SK-N-SH treated with all-trans-retinoic acid at 6 μM for 48 hours (cell line): ENCODE measurements around the gene GJD2.

Experiments used
- ATAC-seq: fragments of 200-7000 bp; cut with Tn5 transposase; 3 replicates; pipeline ENCODE4 v1.9.1; 2020; ENCODE audit warnings: mild to moderate bottlenecking, moderate library complexity
- BACH2 ChIP-seq: fragments of 250-450 bp; sonication (Bioruptor Pico); IDR thresholded peaks from 2 replicates; pipeline ENCODE4 v1.9.0; 2021; ENCODE audit warnings: mild to moderate bottlenecking, borderline replicate concordance
- CREB5 ChIP-seq: fragments of 250-450 bp; sonication (Bioruptor Pico); IDR thresholded peaks from 2 replicates; pipeline ENCODE4 v1.5.1; 2020; ENCODE audit warnings: low read depth, mild to moderate bottlenecking, moderate library complexity
- ESRRG ChIP-seq: fragments of 250-450 bp; sonication (Bioruptor Pico); IDR thresholded peaks from 2 replicates; pipeline ENCODE4 v1.6.1; 2021; ENCODE audit warnings: mild to moderate bottlenecking
- GLIS3 ChIP-seq: fragments of 250-450 bp; sonication (Bioruptor Pico); IDR thresholded peaks from 2 replicates; pipeline ENCODE4 v1.5.0; 2020; ENCODE audit warnings: mild to moderate bottlenecking, moderate library complexity
- ISL1 ChIP-seq: fragments of 250-450 bp; sonication (Bioruptor Pico); IDR thresholded peaks from 2 replicates; pipeline ENCODE4 v2.1.2; 2022; ENCODE audit warnings: mild to moderate bottlenecking, moderate library complexity
- OSR1 ChIP-seq: fragments of 250-450 bp; sonication (Bioruptor Pico); IDR thresholded peaks from 2 replicates; pipeline ENCODE4 v1.8.0; 2022; ENCODE audit warnings: moderate library complexity, mild to moderate bottlenecking, inconsistent platforms
- PPARA ChIP-seq: fragments of 250-450 bp; sonication (Bioruptor Pico); IDR thresholded peaks from 2 replicates; pipeline ENCODE4 v1.5.0; 2020; ENCODE audit warnings: mild to moderate bottlenecking, borderline replicate concordance
- SNAI2 ChIP-seq: fragments of 250-450 bp; sonication (Bioruptor Pico); IDR thresholded peaks from 2 replicates; pipeline ENCODE4 v1.5.0; 2020; ENCODE audit warnings: mild to moderate bottlenecking, moderate library complexity
- TCF4 ChIP-seq: fragments of 250-450 bp; sonication (Bioruptor Pico); IDR thresholded peaks from 2 replicates; pipeline ENCODE4 v1.8.0; 2021; ENCODE audit warnings: mild to moderate bottlenecking, moderate library complexity, borderline replicate concordance
- TOX ChIP-seq: fragments of 250-450 bp; sonication (Bioruptor Pico); IDR thresholded peaks from 2 replicates; pipeline ENCODE4 v1.8.0; 2021; ENCODE audit warnings: mild to moderate bottlenecking, moderate library complexity, borderline replicate concordance
- ZFP3 ChIP-seq: fragments of 250-450 bp; sonication (Bioruptor Pico); IDR thresholded peaks from 2 replicates; pipeline ENCODE4 v1.5.0; 2020; ENCODE audit warnings: mild to moderate bottlenecking, moderate library complexity
- ZNF565 ChIP-seq: fragments of 450-650 bp; formaldehyde crosslinking; conservative IDR thresholded peaks from 2 replicates; pipeline ENCODE4 v1.5.0; 2020; ENCODE audit warnings: low read depth, mild to moderate bottlenecking, moderate library complexity
- ZNF70 ChIP-seq: fragments of 450-650 bp; formaldehyde crosslinking; IDR thresholded peaks from 2 replicates; pipeline ENCODE4 v1.5.0; 2020; ENCODE audit warnings: mild to moderate bottlenecking, moderate library complexity
- ZNF8 ChIP-seq: fragments of 450-650 bp; formaldehyde crosslinking; IDR thresholded peaks from 2 replicates; pipeline ENCODE4 v1.5.0; 2020; ENCODE audit warnings: mild to moderate bottlenecking, moderate library complexity
- TF ChIP-seq, protein P1 (sequence below): fragments of 250-450 bp; sonication (Bioruptor Pico); IDR thresholded peaks from 2 replicates; pipeline ENCODE4 v1.5.0; 2020; ENCODE audit warnings: mild to moderate bottlenecking, moderate library complexity
- TF ChIP-seq, protein P2 (sequence below): fragments of 250-450 bp; sonication (Bioruptor Pico); IDR thresholded peaks from 2 replicates; pipeline ENCODE4 v1.5.1; 2021; ENCODE audit warnings: mild to moderate bottlenecking, moderate library complexity
- TF ChIP-seq, protein P3 (sequence below): fragments of 250-450 bp; sonication (Bioruptor Pico); IDR thresholded peaks from 2 replicates; pipeline ENCODE4 v1.8.0; 2021; ENCODE audit warnings: low read depth, mild to moderate bottlenecking, moderate library complexity, borderline replicate concordance
- TF ChIP-seq, protein P4 (sequence below): fragments of 250-450 bp; sonication (Bioruptor Pico); IDR thresholded peaks from 2 replicates; pipeline ENCODE4 v1.8.0; 2020; ENCODE audit warnings: mild to moderate bottlenecking, moderate library complexity, borderline replicate concordance

The GJD2 gene

GRCh38 chr15:34760909-34761308 lies 6.1 kb upstream of the GJD2 start:
- no peak; the same call in 2 of the 3 replicates for ATAC-seq
- TF ChIP-seq TCF4 (CRISPR knock-in tag) = peak; percentile 100
- TF ChIP-seq, protein P1, sequence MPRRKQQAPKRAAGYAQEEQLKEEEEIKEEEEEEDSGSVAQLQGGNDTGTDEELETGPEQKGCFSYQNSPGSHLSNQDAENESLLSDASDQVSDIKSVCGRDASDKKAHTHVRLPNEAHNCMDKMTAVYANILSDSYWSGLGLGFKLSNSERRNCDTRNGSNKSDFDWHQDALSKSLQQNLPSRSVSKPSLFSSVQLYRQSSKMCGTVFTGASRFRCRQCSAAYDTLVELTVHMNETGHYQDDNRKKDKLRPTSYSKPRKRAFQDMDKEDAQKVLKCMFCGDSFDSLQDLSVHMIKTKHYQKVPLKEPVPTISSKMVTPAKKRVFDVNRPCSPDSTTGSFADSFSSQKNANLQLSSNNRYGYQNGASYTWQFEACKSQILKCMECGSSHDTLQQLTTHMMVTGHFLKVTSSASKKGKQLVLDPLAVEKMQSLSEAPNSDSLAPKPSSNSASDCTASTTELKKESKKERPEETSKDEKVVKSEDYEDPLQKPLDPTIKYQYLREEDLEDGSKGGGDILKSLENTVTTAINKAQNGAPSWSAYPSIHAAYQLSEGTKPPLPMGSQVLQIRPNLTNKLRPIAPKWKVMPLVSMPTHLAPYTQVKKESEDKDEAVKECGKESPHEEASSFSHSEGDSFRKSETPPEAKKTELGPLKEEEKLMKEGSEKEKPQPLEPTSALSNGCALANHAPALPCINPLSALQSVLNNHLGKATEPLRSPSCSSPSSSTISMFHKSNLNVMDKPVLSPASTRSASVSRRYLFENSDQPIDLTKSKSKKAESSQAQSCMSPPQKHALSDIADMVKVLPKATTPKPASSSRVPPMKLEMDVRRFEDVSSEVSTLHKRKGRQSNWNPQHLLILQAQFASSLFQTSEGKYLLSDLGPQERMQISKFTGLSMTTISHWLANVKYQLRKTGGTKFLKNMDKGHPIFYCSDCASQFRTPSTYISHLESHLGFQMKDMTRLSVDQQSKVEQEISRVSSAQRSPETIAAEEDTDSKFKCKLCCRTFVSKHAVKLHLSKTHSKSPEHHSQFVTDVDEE (CRISPR knock-in tag) = peak; percentile 65; the same call in 1 of the 2 replicates
- TF ChIP-seq, protein P2, sequence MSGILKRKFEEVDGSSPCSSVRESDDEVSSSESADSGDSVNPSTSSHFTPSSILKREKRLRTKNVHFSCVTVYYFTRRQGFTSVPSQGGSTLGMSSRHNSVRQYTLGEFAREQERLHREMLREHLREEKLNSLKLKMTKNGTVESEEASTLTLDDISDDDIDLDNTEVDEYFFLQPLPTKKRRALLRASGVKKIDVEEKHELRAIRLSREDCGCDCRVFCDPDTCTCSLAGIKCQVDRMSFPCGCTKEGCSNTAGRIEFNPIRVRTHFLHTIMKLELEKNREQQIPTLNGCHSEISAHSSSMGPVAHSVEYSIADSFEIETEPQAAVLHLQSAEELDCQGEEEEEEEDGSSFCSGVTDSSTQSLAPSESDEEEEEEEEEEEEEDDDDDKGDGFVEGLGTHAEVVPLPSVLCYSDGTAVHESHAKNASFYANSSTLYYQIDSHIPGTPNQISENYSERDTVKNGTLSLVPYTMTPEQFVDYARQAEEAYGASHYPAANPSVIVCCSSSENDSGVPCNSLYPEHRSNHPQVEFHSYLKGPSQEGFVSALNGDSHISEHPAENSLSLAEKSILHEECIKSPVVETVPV = no peak
- TF ChIP-seq ZNF70 (CRISPR knock-in tag) = peak; percentile 48; the same call in 1 of the 2 replicates
- TF ChIP-seq, protein P3, sequence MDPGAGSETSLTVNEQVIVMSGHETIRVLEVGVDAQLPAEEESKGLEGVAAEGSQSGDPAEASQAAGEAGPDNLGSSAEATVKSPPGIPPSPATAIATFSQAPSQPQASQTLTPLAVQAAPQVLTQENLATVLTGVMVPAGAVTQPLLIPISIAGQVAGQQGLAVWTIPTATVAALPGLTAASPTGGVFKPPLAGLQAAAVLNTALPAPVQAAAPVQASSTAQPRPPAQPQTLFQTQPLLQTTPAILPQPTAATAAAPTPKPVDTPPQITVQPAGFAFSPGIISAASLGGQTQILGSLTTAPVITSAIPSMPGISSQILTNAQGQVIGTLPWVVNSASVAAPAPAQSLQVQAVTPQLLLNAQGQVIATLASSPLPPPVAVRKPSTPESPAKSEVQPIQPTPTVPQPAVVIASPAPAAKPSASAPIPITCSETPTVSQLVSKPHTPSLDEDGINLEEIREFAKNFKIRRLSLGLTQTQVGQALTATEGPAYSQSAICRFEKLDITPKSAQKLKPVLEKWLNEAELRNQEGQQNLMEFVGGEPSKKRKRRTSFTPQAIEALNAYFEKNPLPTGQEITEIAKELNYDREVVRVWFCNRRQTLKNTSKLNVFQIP (CRISPR knock-in tag) = no peak
- no peak for TF ChIP-seq OSR1 (CRISPR knock-in tag)
- TF ChIP-seq ZNF8 (CRISPR knock-in tag) = no peak

- no peak for ATAC-seq
- no peak for TF ChIP-seq GLIS3 (CRISPR knock-in tag)
- no peak for TF ChIP-seq ZFP3 (CRISPR knock-in tag)
- TF ChIP-seq, protein P3 (CRISPR knock-in tag) = no peak
Measured at GRCh38 chr15:34759992-34760391, 5.2 kb upstream of the GJD2 start.

- TF ChIP-seq, protein P4, sequence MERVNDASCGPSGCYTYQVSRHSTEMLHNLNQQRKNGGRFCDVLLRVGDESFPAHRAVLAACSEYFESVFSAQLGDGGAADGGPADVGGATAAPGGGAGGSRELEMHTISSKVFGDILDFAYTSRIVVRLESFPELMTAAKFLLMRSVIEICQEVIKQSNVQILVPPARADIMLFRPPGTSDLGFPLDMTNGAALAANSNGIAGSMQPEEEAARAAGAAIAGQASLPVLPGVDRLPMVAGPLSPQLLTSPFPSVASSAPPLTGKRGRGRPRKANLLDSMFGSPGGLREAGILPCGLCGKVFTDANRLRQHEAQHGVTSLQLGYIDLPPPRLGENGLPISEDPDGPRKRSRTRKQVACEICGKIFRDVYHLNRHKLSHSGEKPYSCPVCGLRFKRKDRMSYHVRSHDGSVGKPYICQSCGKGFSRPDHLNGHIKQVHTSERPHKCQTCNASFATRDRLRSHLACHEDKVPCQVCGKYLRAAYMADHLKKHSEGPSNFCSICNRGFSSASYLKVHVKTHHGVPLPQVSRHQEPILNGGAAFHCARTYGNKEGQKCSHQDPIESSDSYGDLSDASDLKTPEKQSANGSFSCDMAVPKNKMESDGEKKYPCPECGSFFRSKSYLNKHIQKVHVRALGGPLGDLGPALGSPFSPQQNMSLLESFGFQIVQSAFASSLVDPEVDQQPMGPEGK (CRISPR knock-in tag) = no peak
- no peak for TF ChIP-seq CREB5 (CRISPR knock-in tag)
- TF ChIP-seq ZFP3 (CRISPR knock-in tag) = no peak
- no peak for TF ChIP-seq TOX
- no peak for TF ChIP-seq PPARA
- no peak for TF ChIP-seq GLIS3 (CRISPR knock-in tag)
- TF ChIP-seq, protein P2 = no peak
- no peak for ATAC-seq
Measured at GRCh38 chr15:34759347-34759746, 4.5 kb upstream of the GJD2 start.

DNA sequence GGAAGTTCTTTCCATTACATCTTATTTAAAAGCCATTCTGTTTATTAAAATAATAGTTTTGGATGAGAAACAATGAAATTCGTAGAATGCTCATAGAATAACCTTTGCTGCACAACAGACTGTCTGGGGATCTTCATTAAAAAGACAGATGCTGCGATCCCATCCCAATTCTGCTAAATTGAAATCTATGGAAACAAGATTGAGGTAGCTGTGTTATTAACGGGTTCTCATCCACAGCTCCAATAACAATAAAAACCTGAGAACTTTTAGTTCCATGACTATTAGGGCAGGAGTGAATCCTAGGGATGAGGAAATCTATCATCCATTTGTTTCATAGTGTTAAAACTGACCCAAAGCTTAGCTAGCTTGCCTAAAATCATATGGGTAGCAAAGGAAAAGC lies 2.5 kb upstream of the GJD2 start:
- ATAC-seq = no peak
- TF ChIP-seq ISL1 (CRISPR knock-in tag) = no peak
- TF ChIP-seq ESRRG (CRISPR knock-in tag) = no peak
- TF ChIP-seq PPARA = no peak
- no peak for TF ChIP-seq ZNF8 (CRISPR knock-in tag)
- TF ChIP-seq ZFP3 (CRISPR knock-in tag) = no peak
- TF ChIP-seq BACH2 (CRISPR knock-in tag) = no peak
- TF ChIP-seq ZNF70 (CRISPR knock-in tag) = no peak
- no peak for TF ChIP-seq TCF4 (CRISPR knock-in tag)
- TF ChIP-seq ZNF565 = no peak
- TF ChIP-seq SNAI2 (CRISPR knock-in tag) = no peak
- TF ChIP-seq, protein P2 = no peak
